Uterus (tissue), 2 donors: ENCODE data around the gene UVRAG.

ENCODE experiments used
- POLR2A ChIP-seq, 2 donors: fragments of 450-650 bp; IDR thresholded peaks; one replicate each; pipeline ENCODE4 v1.6.1; 2016; ENCODE audit warnings: antibody characterized with exemption in 2 of 2, mild to moderate bottlenecking in 1 of 2, moderate library complexity in 1 of 2
- TF ChIP-seq, protein P1 (sequence below), 4 experiments: fragments of 200-600 bp in 2 of 4; fragments of 450-650 bp in 2 of 4; sonication (generic) in 2 of 4; IDR thresholded peaks; one replicate each; pipeline ENCODE4 v1.5.1; 2016 to 2019; ENCODE audit warnings: antibody characterized with exemption in 4 of 4, mild to moderate bottlenecking in 2 of 4, moderate library complexity in 1 of 4

DNA sequence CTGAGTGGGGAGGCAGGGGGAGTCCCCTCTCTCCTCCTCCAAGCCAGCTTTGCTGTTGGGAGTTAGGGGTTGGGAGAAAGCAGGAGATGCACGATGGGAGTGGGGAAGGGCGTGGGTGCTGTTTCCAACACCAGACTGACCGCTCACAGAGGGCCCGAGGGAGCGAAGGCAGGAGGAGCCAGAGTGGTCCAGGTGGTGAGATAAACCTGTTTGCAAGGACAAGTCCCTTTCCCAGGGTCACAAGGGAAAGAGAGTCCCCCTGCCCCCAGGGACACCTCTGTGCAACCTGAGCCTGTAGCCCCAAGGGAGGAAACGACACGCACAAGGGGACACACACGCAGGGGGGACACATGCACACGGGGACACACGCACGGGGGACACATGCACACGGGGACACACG lies 349.1 kb downstream of the UVRAG start:
- no peak for TF ChIP-seq POLR2A (IDR thresholded peaks at IDR 0.05)
- TF ChIP-seq, protein P1, sequence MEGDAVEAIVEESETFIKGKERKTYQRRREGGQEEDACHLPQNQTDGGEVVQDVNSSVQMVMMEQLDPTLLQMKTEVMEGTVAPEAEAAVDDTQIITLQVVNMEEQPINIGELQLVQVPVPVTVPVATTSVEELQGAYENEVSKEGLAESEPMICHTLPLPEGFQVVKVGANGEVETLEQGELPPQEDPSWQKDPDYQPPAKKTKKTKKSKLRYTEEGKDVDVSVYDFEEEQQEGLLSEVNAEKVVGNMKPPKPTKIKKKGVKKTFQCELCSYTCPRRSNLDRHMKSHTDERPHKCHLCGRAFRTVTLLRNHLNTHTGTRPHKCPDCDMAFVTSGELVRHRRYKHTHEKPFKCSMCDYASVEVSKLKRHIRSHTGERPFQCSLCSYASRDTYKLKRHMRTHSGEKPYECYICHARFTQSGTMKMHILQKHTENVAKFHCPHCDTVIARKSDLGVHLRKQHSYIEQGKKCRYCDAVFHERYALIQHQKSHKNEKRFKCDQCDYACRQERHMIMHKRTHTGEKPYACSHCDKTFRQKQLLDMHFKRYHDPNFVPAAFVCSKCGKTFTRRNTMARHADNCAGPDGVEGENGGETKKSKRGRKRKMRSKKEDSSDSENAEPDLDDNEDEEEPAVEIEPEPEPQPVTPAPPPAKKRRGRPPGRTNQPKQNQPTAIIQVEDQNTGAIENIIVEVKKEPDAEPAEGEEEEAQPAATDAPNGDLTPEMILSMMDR (IDR thresholded peaks at IDR 0.05): no peak
